ENCODE data around the gene KRTAP16-1.

DNA sequence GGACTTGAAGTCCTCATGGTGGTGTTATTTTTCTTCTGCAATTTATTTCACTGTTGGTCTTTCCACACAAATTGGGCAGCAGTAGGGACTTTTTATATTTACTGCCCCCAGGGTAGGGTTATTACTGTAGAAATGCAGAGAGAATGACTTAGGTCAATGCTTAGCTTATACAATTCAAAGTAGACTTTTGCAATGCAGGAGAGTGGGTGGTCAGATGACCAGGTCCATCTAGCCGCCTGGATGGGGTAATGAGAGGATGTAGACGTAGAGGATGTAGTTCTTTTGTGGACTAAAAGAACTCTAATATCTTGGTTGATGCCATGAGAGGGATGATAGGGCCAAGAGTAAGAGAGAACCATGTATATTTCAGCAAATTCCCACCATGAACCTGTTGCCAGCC is 9.1 kb upstream of the KRTAP16-1 start:
- TF ChIP-seq ESRRA (CRISPR knock-in tag; IDR thresholded peaks at IDR 0.05; ENCODE audit: borderline replicate concordance) (no peak), CTCF (IDR thresholded peaks at IDR 0.05) (no peak), MAX (CRISPR knock-in tag; IDR thresholded peaks at IDR 0.05) (no peak)
- TF ChIP-seq, protein P1, sequence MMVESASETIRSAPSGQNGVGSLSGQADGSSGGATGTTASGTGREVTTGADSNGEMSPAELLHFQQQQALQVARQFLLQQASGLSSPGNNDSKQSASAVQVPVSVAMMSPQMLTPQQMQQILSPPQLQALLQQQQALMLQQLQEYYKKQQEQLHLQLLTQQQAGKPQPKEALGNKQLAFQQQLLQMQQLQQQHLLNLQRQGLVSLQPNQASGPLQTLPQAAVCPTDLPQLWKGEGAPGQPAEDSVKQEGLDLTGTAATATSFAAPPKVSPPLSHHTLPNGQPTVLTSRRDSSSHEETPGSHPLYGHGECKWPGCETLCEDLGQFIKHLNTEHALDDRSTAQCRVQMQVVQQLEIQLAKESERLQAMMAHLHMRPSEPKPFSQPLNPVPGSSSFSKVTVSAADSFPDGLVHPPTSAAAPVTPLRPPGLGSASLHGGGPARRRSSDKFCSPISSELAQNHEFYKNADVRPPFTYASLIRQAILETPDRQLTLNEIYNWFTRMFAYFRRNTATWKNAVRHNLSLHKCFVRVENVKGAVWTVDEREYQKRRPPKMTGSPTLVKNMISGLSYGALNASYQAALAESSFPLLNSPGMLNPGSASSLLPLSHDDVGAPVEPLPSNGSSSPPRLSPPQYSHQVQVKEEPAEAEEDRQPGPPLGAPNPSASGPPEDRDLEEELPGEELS (CRISPR knock-in tag; IDR thresholded peaks at IDR 0.05), result no peak
